A549 (cell line): ENCODE data around the gene QSER1. TPM values are rescaled to one million over a fixed set of nuclear protein-coding genes. Genes with fewer than 3 reads are reported as not detected.

Experiments
- ATAC-seq, 2 experiments: fragments of 200-7000 bp in 1 of 2; fragments of >200 bp in 1 of 2; cut with Nextera tagmentation in 1 of 2; cut with Tn5 transposase in 1 of 2; 3 replicates each; pipeline versions ENCODE4 v1.8.0 to v1.9.1; 2018 to 2020; ENCODE audit warnings: mild to moderate bottlenecking in 1 of 2, moderate library complexity in 1 of 2
- CTCF ChIA-PET: fragments of 300-600 bp; sonication (Branson Sonifier 250); formaldehyde crosslinking; extraction: SDS; loops from one replicate; lab custom pipeline; 2021; ENCODE audit warnings: antibody characterized with exemption, inconsistent platforms; lab: Yijun Ruan, JAX
- POLR2A ChIA-PET: fragments of 350-600 bp; formaldehyde crosslinking; extraction: SDS; loops from one replicate; lab custom pipeline; 2021; ENCODE audit warnings: antibody characterized with exemption, inconsistent platforms; lab: Yijun Ruan, JAX
- DNase-seq, 2 experiments: peaks; one replicate each; pipeline versions ENCODE4 v3.0.0 to v3.0.0-alpha.2; 2011 to 2016; ENCODE audit warnings: low read depth in 1 of 2, low spot score in 1 of 2
- FAIRE-seq: peaks from 2 replicates; lab custom pipeline; 2011; peaks lifted over from hg19 to GRCh38; lab: Jason Lieb, UNC
- H3K27ac ChIP-seq, 2 experiments: fragments of >200 bp; sonication (Bioruptor Twin); formaldehyde crosslinking; 3 replicates each; pipeline ENCODE4 v1.5.1; 2016 to 2017
- H3K4me1 ChIP-seq: fragments of >200 bp; sonication (Bioruptor Twin); formaldehyde crosslinking; 3 replicates; pipeline ENCODE4 v1.6.1; 2016
- H3K4me2 ChIP-seq: fragments of >200 bp; sonication (Bioruptor Twin); formaldehyde crosslinking; 3 replicates; pipeline ENCODE4 v1.6.1; 2016
- H3K4me3 ChIP-seq: fragments of >200 bp; sonication (Bioruptor Twin); formaldehyde crosslinking; 3 replicates; pipeline ENCODE4 v1.5.1; 2016
- H3K9me3 ChIP-seq: fragments of >200 bp; sonication (Bioruptor Twin); formaldehyde crosslinking; 3 replicates; pipeline ENCODE4 v1.6.1; 2016
- BHLHE40 ChIP-seq: IDR thresholded peaks from 2 replicates; pipeline ENCODE4 v1.6.1; 2012; ENCODE audit warnings: low read depth, low read length, inconsistent platforms
- CHD2 ChIP-seq: fragments of 150-350 bp; IDR thresholded peaks from 2 replicates; pipeline ENCODE4 v1.6.1; 2014; ENCODE audit warnings: low read length; ENCODE audit not compliant: partially characterized antibody
- EHF ChIP-seq: fragments of 250-450 bp; sonication (Bioruptor Pico); IDR thresholded peaks from 2 replicates; pipeline ENCODE4 v1.5.0; 2020; ENCODE audit warnings: mild to moderate bottlenecking
- EHMT2 ChIP-seq: fragments of 200-600 bp; sonication (generic); IDR thresholded peaks from 2 replicates; pipeline ENCODE4 v1.6.1; 2016; ENCODE audit warnings: antibody characterized with exemption, low read depth, mild to moderate bottlenecking, moderate library complexity
- FOSB ChIP-seq: fragments of 250-450 bp; sonication (Bioruptor Pico); IDR thresholded peaks from 2 replicates; pipeline ENCODE4 v1.5.0; 2020; ENCODE audit warnings: mild to moderate bottlenecking, moderate library complexity
- FOSL2 ChIP-seq, 2 experiments: fragments of 450-650 bp in 1 of 2; fragments of >200 bp in 1 of 2; sonication (Bioruptor Twin) in 1 of 2; formaldehyde crosslinking; IDR thresholded peaks; 2 replicates each; pipeline versions ENCODE4 v1.5.0 to v1.6.1; 2016 to 2020; ENCODE audit warnings: mild to moderate bottlenecking in 1 of 2, moderate library complexity in 1 of 2
- FOXS1 ChIP-seq: fragments of 250-450 bp; sonication (Bioruptor Pico); IDR thresholded peaks from 2 replicates; pipeline ENCODE4 v1.5.0; 2020; ENCODE audit warnings: mild to moderate bottlenecking, moderate library complexity
- GATA3 ChIP-seq: IDR thresholded peaks from 2 replicates; pipeline ENCODE4 v1.6.1; 2012; ENCODE audit warnings: borderline replicate concordance
- HOXB13 ChIP-seq: fragments of 250-450 bp; sonication (Bioruptor Pico); IDR thresholded peaks from 2 replicates; pipeline ENCODE4 v1.5.0; 2020; ENCODE audit warnings: low read depth, mild to moderate bottlenecking, moderate library complexity
- JUN ChIP-seq, 2 experiments: fragments of >200 bp; sonication (Bioruptor Twin); formaldehyde crosslinking; IDR thresholded peaks; 2 replicates in 1 of 2; 3 replicates in 1 of 2; pipeline ENCODE4 v1.6.1; 2016 to 2017
- JUNB ChIP-seq: fragments of >200 bp; sonication (Bioruptor Twin); formaldehyde crosslinking; IDR thresholded peaks from 2 replicates; pipeline ENCODE4 v1.6.1; 2016
- KDM1A ChIP-seq: fragments of 200-600 bp; sonication (generic); IDR thresholded peaks from 2 replicates; pipeline ENCODE4 v1.6.1; 2016; ENCODE audit warnings: low read depth, mild to moderate bottlenecking
- KDM5A ChIP-seq: fragments of 200-600 bp; sonication (generic); IDR thresholded peaks from 2 replicates; pipeline ENCODE4 v1.6.1; 2016; ENCODE audit warnings: antibody characterized with exemption, mild to moderate bottlenecking
- MYC ChIP-seq: IDR thresholded peaks from 2 replicates; pipeline ENCODE4 v1.6.1; 2012; ENCODE audit warnings: mild to moderate bottlenecking, inconsistent platforms, low read length, improper control_type of control experiment, borderline replicate concordance
- NPAS2 ChIP-seq: fragments of 250-450 bp; sonication (Bioruptor Pico); IDR thresholded peaks from 2 replicates; pipeline ENCODE4 v1.8.0; 2022; ENCODE audit warnings: mild to moderate bottlenecking, moderate library complexity, borderline replicate concordance
- PHF8 ChIP-seq: fragments of 200-600 bp; sonication (generic); IDR thresholded peaks from 2 replicates; pipeline ENCODE4 v1.6.1; 2016; ENCODE audit warnings: low read depth, mild to moderate bottlenecking, antibody characterized with exemption, moderate library complexity, borderline replicate concordance
- POLR2A ChIP-seq: IDR thresholded peaks from 2 replicates; pipeline ENCODE4 v1.6.1; 2012; ENCODE audit warnings: mild to moderate bottlenecking, low read length
- POLR2AphosphoS2 ChIP-seq: conservative IDR thresholded peaks from 2 replicates; pipeline ENCODE4 v1.6.1; 2012; ENCODE audit warnings: low read length, improper control_type of control experiment, inconsistent platforms
- RAD21 ChIP-seq, 2 experiments: fragments of >200 bp in 1 of 2; sonication (Bioruptor Twin) in 1 of 2; formaldehyde crosslinking in 1 of 2; IDR thresholded peaks in 1 of 2; conservative IDR thresholded peaks in 1 of 2; 2 replicates in 1 of 2; 3 replicates in 1 of 2; pipeline ENCODE4 v1.6.1; 2012 to 2018; ENCODE audit warnings: inconsistent platforms in 1 of 2
- RCOR1 ChIP-seq: fragments of 150-350 bp; IDR thresholded peaks from 2 replicates; pipeline ENCODE4 v1.6.1; 2014; ENCODE audit warnings: antibody characterized with exemption, low read length, low read depth
- REST ChIP-seq: fragments of 200-600 bp; sonication (generic); IDR thresholded peaks from 2 replicates; pipeline ENCODE4 v1.6.1; 2016; ENCODE audit warnings: antibody characterized with exemption, mild to moderate bottlenecking, moderate library complexity
- RNF2 ChIP-seq: fragments of 200-600 bp; sonication (generic); IDR thresholded peaks from 2 replicates; pipeline ENCODE4 v1.6.1; 2016; ENCODE audit warnings: low read depth, mild to moderate bottlenecking, antibody characterized with exemption, moderate library complexity, borderline replicate concordance
- TP53 ChIP-seq: fragments of 250-450 bp; sonication (Bioruptor Pico); IDR thresholded peaks from 2 replicates; pipeline ENCODE4 v1.5.0; 2021; ENCODE audit warnings: mild to moderate bottlenecking, moderate library complexity
- ZSCAN20 ChIP-seq: fragments of 250-450 bp; sonication (Bioruptor Pico); IDR thresholded peaks from 2 replicates; pipeline ENCODE4 v1.8.0; 2022; ENCODE audit warnings: mild to moderate bottlenecking, moderate library complexity
- WGBS: methylation state at CpG from one replicate; pipeline ENCODE4 v1.1.6; 2017; ENCODE audit errors: missing lambda C conversion rate; 5-methylcytosine and 5-hydroxymethylcytosine counted together
- polyA minus RNA-seq: library from RNA; depleted of rRNA, polyadenylated mRNA; stranded (reverse); fragments of >200 nt; gene quantifications from 2 replicates; pipeline ENCODE4 v1.2.3, GENCODE V29; 2011; rRNA and poly(A)+ RNA removed
- polyA plus RNA-seq, 4 experiments: library from polyadenylated mRNA; depleted of rRNA in 3 of 4; stranded (reverse); fragments of >200 nt; fragmentation: RNase III in 1 of 4; extraction: RNeasy Plus Mini Kit Qiagen cat#74134 plus additional on column Dnase treatment in 1 of 4; gene quantifications; 2 replicates in 3 of 4; 3 replicates in 1 of 4; pipeline ENCODE4 v1.2.3, GENCODE V29; 2011 to 2017
- TF ChIP-seq, protein P1 (sequence below): IDR thresholded peaks from 2 replicates; pipeline ENCODE4 v1.6.1; 2012
- TF ChIP-seq, protein P2 (sequence below): IDR thresholded peaks from 2 replicates; pipeline ENCODE4 v1.6.1; 2012; ENCODE audit warnings: low read depth, borderline replicate concordance
- TF ChIP-seq, protein P3 (sequence below): fragments of 250-450 bp; sonication (Bioruptor Pico); IDR thresholded peaks from 2 replicates; pipeline ENCODE4 v1.5.0; 2021; ENCODE audit warnings: mild to moderate bottlenecking, moderate library complexity, borderline replicate concordance
- TF ChIP-seq, protein P4 (sequence below): fragments of 150-350 bp; IDR thresholded peaks from 2 replicates; pipeline ENCODE4 v1.6.1; 2014; ENCODE audit warnings: low read depth, mild to moderate bottlenecking, low read length
- TF ChIP-seq, protein P5 (sequence below): fragments of >200 bp; sonication (Bioruptor Twin); formaldehyde crosslinking; IDR thresholded peaks from 3 replicates; pipeline ENCODE4 v1.6.1; 2016

Gene QSER1
- polyA plus RNA-seq (2011; rRNA removed): 27.2 and 29.8 TPM in 2 replicates
- 4.8 and 5.4 TPM in 2 replicates for polyA plus RNA-seq (2012; cell fraction: cytosol; rRNA removed)
- polyA plus RNA-seq (2012; cell fraction: nucleus; rRNA removed): 5.1 and 7.8 TPM in 2 replicates
- 13.2 to 15.8 TPM (median 13.8 TPM) in 3 replicates for polyA plus RNA-seq (2017; fragmentation: RNase III; extraction: RNeasy Plus Mini Kit Qiagen cat#74134 plus additional on column Dnase treatment)
- polyA minus RNA-seq: 35.5 and 37.5 TPM in 2 replicates

- under 1% methylated on average over 26 of the region's 91 CpGs for WGBS
- peaks cover 19% of the 10 kb centered on the region for H3K4me1 ChIP-seq
- peak; percentile 69 to 73 for ATAC-seq
- H3K4me2 ChIP-seq: peak within 1 kb of the TSS; percentile 76
- POLR2A ChIA-PET: interaction anchor here (0.5 to 1.8 kb wide), 8 partner anchors 11 to 173 kb away, joined by 3 to 7 read pairs (median 5); partner anchors contain the start of gene TCP11L1
- peak within 1 kb of the TSS; percentile 87 for H3K4me3 ChIP-seq
- no peaks in the 10 kb centered on the region for H3K9me3 ChIP-seq
- CTCF ChIA-PET: interaction anchor here (1.0 to 3.2 kb wide), 14 partner anchors 8 to 173 kb away, joined by 3 to 15 read pairs (median 4); no protein-coding TSS in a partner anchor
- TF ChIP-seq REST: 0 out of 2 replicates have a peak, but pooled peaks have one; percentile 33
- no peak for TF ChIP-seq KDM5A
- no peak for TF ChIP-seq EHMT2
- no peak for TF ChIP-seq EHF (CRISPR knock-in tag)
- TF ChIP-seq FOSB: no peak
- no peak for TF ChIP-seq JUNB
- TF ChIP-seq, protein P1, sequence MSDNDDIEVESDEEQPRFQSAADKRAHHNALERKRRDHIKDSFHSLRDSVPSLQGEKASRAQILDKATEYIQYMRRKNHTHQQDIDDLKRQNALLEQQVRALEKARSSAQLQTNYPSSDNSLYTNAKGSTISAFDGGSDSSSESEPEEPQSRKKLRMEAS: peak; percentile 84
- no peak for TF ChIP-seq POLR2AphosphoS2
- TF ChIP-seq POLR2A: peak; percentile 79
- TF ChIP-seq MYC: peak; percentile 40; the same call in 1 of the 2 replicates
- TF ChIP-seq TP53 (CRISPR knock-in tag): 0 out of 2 replicates have a peak, but pooled peaks have one; percentile 45
- TF ChIP-seq, protein P2, sequence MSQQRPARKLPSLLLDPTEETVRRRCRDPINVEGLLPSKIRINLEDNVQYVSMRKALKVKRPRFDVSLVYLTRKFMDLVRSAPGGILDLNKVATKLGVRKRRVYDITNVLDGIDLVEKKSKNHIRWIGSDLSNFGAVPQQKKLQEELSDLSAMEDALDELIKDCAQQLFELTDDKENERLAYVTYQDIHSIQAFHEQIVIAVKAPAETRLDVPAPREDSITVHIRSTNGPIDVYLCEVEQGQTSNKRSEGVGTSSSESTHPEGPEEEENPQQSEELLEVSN: peak; percentile 50; the same call in 1 of the 2 replicates
- TF ChIP-seq ZSCAN20: no peak
- no peak for TF ChIP-seq FOXS1 (CRISPR knock-in tag)
- TF ChIP-seq, protein P3, sequence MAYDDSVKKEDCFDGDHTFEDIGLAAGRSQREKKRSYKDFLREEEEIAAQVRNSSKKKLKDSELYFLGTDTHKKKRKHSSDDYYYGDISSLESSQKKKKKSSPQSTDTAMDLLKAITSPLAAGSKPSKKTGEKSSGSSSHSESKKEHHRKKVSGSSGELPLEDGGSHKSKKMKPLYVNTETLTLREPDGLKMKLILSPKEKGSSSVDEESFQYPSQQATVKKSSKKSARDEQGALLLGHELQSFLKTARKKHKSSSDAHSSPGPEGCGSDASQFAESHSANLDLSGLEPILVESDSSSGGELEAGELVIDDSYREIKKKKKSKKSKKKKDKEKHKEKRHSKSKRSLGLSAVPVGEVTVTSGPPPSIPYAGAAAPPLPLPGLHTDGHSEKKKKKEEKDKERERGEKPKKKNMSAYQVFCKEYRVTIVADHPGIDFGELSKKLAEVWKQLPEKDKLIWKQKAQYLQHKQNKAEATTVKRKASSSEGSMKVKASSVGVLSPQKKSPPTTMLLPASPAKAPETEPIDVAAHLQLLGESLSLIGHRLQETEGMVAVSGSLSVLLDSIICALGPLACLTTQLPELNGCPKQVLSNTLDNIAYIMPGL (CRISPR knock-in tag): peak; percentile 78; the same call in 1 of the 2 replicates
- TF ChIP-seq NPAS2: no peak
- TF ChIP-seq RNF2: no peak
- TF ChIP-seq BHLHE40: no peak
- no peak for TF ChIP-seq RCOR1
- TF ChIP-seq GATA3: no peak; the same call in 1 of the 2 replicates
- no peak for TF ChIP-seq RAD21 (conservative IDR thresholded peaks at IDR 0.05 in 1 of 2, IDR thresholded peaks at IDR 0.05 in 1 of 2)
- TF ChIP-seq, protein P4, sequence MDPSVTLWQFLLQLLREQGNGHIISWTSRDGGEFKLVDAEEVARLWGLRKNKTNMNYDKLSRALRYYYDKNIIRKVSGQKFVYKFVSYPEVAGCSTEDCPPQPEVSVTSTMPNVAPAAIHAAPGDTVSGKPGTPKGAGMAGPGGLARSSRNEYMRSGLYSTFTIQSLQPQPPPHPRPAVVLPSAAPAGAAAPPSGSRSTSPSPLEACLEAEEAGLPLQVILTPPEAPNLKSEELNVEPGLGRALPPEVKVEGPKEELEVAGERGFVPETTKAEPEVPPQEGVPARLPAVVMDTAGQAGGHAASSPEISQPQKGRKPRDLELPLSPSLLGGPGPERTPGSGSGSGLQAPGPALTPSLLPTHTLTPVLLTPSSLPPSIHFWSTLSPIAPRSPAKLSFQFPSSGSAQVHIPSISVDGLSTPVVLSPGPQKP: no peak
- TF ChIP-seq, protein P5, sequence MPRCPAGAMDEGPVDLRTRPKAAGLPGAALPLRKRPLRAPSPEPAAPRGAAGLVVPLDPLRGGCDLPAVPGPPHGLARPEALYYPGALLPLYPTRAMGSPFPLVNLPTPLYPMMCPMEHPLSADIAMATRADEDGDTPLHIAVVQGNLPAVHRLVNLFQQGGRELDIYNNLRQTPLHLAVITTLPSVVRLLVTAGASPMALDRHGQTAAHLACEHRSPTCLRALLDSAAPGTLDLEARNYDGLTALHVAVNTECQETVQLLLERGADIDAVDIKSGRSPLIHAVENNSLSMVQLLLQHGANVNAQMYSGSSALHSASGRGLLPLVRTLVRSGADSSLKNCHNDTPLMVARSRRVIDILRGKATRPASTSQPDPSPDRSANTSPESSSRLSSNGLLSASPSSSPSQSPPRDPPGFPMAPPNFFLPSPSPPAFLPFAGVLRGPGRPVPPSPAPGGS: peak; percentile 87; the same call in 2 of the 3 replicates
- TF ChIP-seq CHD2: no peak
- no peak for TF ChIP-seq HOXB13
- peak; percentile 97 for TF ChIP-seq PHF8
- peak; percentile 68 to 93 for TF ChIP-seq JUN (IDR thresholded peaks at IDR 0.05)
- no peak for TF ChIP-seq FOSL2 (IDR thresholded peaks at IDR 0.05)
- 0 out of 2 replicates have a peak, but pooled peaks have one; percentile 24 for TF ChIP-seq FOSL2 (CRISPR knock-in tag; IDR thresholded peaks at IDR 0.05)
- TF ChIP-seq KDM1A: no peak
- H3K27ac ChIP-seq: peak within 1 kb of the TSS; percentile 98 to 99
- FAIRE-seq: no peak
- peak; percentile 67 to 78 for DNase-seq
These were observed at the start of gene QSER1 for GRCh38 chr11:32892355-32893092. Gene QSER1, plus strand, starts transcription at chr11:32892811. Its CDS starts 315 bp downstream, at chr11:32893126.
